Heart right ventricle (tissue), 16 donors: ENCODE results near the gene TPD52L3. TPM values are rescaled to one million over a fixed set of nuclear protein-coding genes. Genes with fewer than 3 reads are reported as not detected.

Experiments
- ATAC-seq, 8 donors: fragments of 200-7000 bp; cut with Tn5 transposase; one replicate each; pipeline ENCODE4 v1.9.1; 2020; ENCODE audit warnings: mild to moderate bottlenecking in 8 of 8, moderate library complexity in 8 of 8, moderate number of reproducible peaks in 1 of 8
- DNase-seq, 2 donors: peaks; one replicate each; pipeline ENCODE4 v3.0.0-alpha.2; 2020
- H3K27ac ChIP-seq, 10 donors: fragments of 200-600 bp; sonication (generic) in 2 of 10; one replicate each; pipeline versions ENCODE4 v1.5.0 to v1.8.0; 2020 to 2022; ENCODE audit warnings: mild to moderate bottlenecking in 3 of 10
- H3K27me3 ChIP-seq, 7 donors: fragments of 200-600 bp; one replicate each; pipeline ENCODE4 v1.8.0; 2021 to 2022; ENCODE audit warnings: mild to moderate bottlenecking in 2 of 7
- H3K36me3 ChIP-seq, 9 donors: fragments of 200-600 bp; sonication (generic) in 1 of 9; one replicate each; pipeline versions ENCODE4 v1.5.0 to v1.8.0; 2020 to 2022; ENCODE audit warnings: mild to moderate bottlenecking in 2 of 9
- H3K4me1 ChIP-seq, 9 donors: fragments of 200-600 bp; sonication (generic) in 1 of 9; one replicate each; pipeline versions ENCODE4 v1.5.0 to v1.8.0; 2020 to 2022; ENCODE audit warnings: mild to moderate bottlenecking in 4 of 9
- H3K4me3 ChIP-seq, 10 donors: fragments of 200-600 bp; sonication (generic) in 2 of 10; one replicate each; pipeline versions ENCODE4 v1.5.0 to v1.8.0; 2020 to 2022; ENCODE audit warnings: mild to moderate bottlenecking in 7 of 10, moderate library complexity in 2 of 10
- H3K9me3 ChIP-seq, 11 donors: fragments of 200-600 bp in 10 of 11; sonication (generic) in 2 of 11; one replicate each; pipeline versions ENCODE4 v1.5.0 to v1.8.0; 2013 to 2022; ENCODE audit warnings: mild to moderate bottlenecking in 2 of 11, control low read depth in 1 of 11, moderate library complexity in 1 of 11
- CTCF ChIP-seq, 9 donors: fragments of 200-600 bp; sonication (generic) in 2 of 9; IDR thresholded peaks; one replicate each; pipeline versions ENCODE4 v1.5.0 to v1.8.0; 2021 to 2022; ENCODE audit warnings: antibody characterized with exemption in 9 of 9, mild to moderate bottlenecking in 5 of 9, moderate library complexity in 1 of 9
- WGBS, 2 donors: extraction: QIAGEN DNeasy Blood & Tissue Kit; methylation state at CpG; one replicate each; pipeline ENCODE4 v1.1.7; 2013; ENCODE audit warnings: inconsistent platforms in 1 of 2; 5-methylcytosine and 5-hydroxymethylcytosine counted together
- intact Hi-C, 10 donors: fragments of 100-400 bp; cut with DNase I; formaldehyde crosslinking; loops; one replicate each; pipeline versions ENCODE4 v1.11.1 to v1.14.2; 2022
- polyA plus RNA-seq, 2 donors: library from polyadenylated mRNA; stranded (reverse); fragments of 200-250 nt; gene quantifications; one replicate each; pipeline ENCODE4 v1.2.3, GENCODE V29; 2013
- total RNA-seq, 10 donors: library from RNA; stranded (reverse); fragmentation: NEBNext Ultra II Directional in 3 of 10; extraction: Animal tissue kit (Norgen Biotek cat#: 25700) in 3 of 10; gene quantifications; one replicate each; pipeline versions ENCODE4 v1.2.1 to v1.2.4, GENCODE V29; 2021 to 2023
- donor health status: Arrhythmogenic right ventricular cardiomyopathy.
- donor health status: ischemic (EF 13 %, LVEDD 7.1; RV severe dilation, severe dysfunction).
- donor health status: healthy with polysubstance abuse.
- donor health status: DM: no; HTN: yes; CAD: no.
- donor health status: DM: no; HTN: no; CAD: no.
- donor health status: ischemic (EF 25% LVEDD 6.9; RV normal size, moderate dysfunction).
- donor health status: ischemic (EF 25% LVEDD 5.7; RV mildly dilated, moderate dysfunction).
- donor health status: healthy.
- donor health status: DM: yes; HTN: yes; CAD: no.
- donor health status: Ischemic cardiomyopathy.
- donor health status: ischemic (EF 35%, LVEDD 5.7; RV mildly dilated, moderate dysfunction).
- donor health status: nonischemic (EF 11% LVEDD 7.7; RV severe dilation, severe dysfunction).
- donor health status: DM: yes; HTN: yes; CAD: no.
- donor health status: PGD.
- donor health status: ischemic (EF 29% LVEDD 5.4; RV normal size, mild dysfunction).
- donor health status: nonischemic (EF 23%, LVEDD 6.1; RV moderate dilation, normal function).

Gene TPD52L3
- total and polyA plus RNA-seq, 12 donors, result not detected

GRCh38 chr9:6305954-6306563 lies 22.1 kb upstream of the TPD52L3 start:
- H3K4me1 ChIP-seq, result no peaks in the 10 kb centered on the region
- H3K9me3 ChIP-seq, result no peaks in the 10 kb centered on the region
- H3K27me3 ChIP-seq, result peaks cover 0 to 13% (median 2%) of the 10 kb centered on the region in 7 donors
- WGBS, 2 donors, result 90 to 93% methylated on average over 2 of the region's 2 CpGs
- no peak overlapping the region for H3K27ac ChIP-seq
- peak in 6 of 8 donors; percentile 48 to 79 (median 71) for ATAC-seq
- peak; percentile 28 to 81 (median 70) for TF ChIP-seq CTCF (IDR thresholded peaks at IDR 0.05)
- no peak for DNase-seq
- H3K36me3 ChIP-seq, result no peaks in the 10 kb centered on the region
- no peak overlapping the region for H3K4me3 ChIP-seq
- intact Hi-C loops, result loop anchor here (1.0 to 10.0 kb wide), 11 partner anchors 109 to 421 kb away; no protein-coding TSS in a partner anchor

GRCh38 chr9:6307551-6308096 lies 20.6 kb upstream of the TPD52L3 start:
- DNase-seq (no peak), ATAC-seq (no peak)
- Histone ChIP-seq H3K9me3 (no peaks in the 10 kb centered on the region), H3K27me3 (peaks cover 0 to 21% (median 5%) of the 10 kb centered on the region in 7 donors), H3K4me3 (no peak overlapping the region), H3K36me3 (no peaks in the 10 kb centered on the region), H3K4me1 (no peaks in the 10 kb centered on the region), H3K27ac (no peak overlapping the region)
- intact Hi-C loops, result loop anchor here in 9 of 10 donors (2.0 to 10.0 kb wide), 9 partner anchors 110 to 423 kb away; no protein-coding TSS in a partner anchor
- no peak for TF ChIP-seq CTCF (IDR thresholded peaks at IDR 0.05)
- WGBS, 2 donors, result 77 to 91% methylated on average over 1 of the region's 1 CpG

DNA sequence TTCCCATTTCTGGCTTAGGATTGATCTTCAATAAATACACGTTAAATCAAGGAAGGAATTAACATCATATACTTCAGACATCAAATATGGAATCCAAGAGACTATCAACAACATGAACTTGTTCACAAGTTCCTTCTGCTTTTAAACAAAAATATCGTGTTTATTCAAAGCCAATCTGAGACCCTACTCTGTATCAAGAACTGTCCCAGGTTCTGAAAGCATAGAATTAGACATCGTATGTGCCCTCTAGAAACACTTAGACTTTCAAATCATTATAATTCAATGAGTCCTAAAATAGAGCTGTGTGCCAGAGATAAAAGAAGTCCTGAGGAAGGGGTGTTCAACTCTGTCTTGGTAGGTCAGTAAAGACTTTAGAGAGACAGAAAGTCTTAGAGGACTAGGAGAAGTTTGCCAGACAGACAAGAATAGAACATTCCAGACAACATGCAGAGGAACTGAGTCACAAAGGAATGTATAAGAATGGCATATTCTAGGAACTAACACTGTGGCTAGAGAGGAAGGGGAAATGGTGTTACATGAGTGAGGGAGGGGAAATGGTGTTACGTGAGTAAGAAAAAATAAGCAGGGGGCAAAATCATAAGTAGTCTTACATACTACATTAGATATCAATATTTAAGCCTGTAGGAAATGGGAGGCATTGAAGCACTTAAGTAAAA lies 2.9 kb downstream of the TPD52L3 start:
- TF ChIP-seq CTCF (IDR thresholded peaks at IDR 0.05), result no peak
- no peak overlapping the region for H3K27ac ChIP-seq
- no peaks in the 10 kb centered on the region for H3K4me1 ChIP-seq
- ATAC-seq (no peak), DNase-seq (no peak)
- H3K36me3 ChIP-seq, result no peaks in the 10 kb centered on the region
- WGBS, 2 donors, result 76 to 80% methylated on average over 4 of the region's 4 CpGs
- H3K27me3 ChIP-seq, result peaks cover 0 to 2% (median 0%) of the 10 kb centered on the region in 7 donors
- peaks cover 0 to 27% (median 6%) of the 10 kb centered on the region in 11 donors for H3K9me3 ChIP-seq
- H3K4me3 ChIP-seq, result no peak overlapping the region
- intact Hi-C loops, result no loop called here

DNA sequence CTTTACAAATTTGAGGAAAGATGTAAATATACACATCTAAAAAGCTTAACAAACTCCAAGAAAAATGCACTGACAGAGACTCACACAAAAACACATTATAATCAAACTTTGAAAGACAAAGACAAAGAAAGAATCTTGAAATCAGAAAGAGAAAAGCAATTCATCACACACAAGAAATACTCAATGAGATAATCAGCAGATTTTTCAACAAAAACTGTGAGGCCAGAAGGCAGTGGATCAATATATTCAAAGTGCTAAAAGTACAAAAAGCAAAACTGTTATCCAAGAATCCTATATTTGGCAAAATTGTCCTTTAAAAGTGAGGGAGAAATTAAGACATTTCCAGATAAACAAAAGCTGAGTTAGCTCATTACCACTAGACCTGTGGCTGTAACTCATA lies 6.1 kb downstream of the TPD52L3 start:
- no peak overlapping the region for H3K27ac ChIP-seq
- H3K4me1 ChIP-seq, result no peaks in the 10 kb centered on the region
- H3K9me3 ChIP-seq, result peaks cover 0 to 38% (median 6%) of the 10 kb centered on the region in 11 donors
- H3K36me3 ChIP-seq, result no peaks in the 10 kb centered on the region
- peaks cover 0 to 3% (median 0%) of the 10 kb centered on the region in 7 donors for H3K27me3 ChIP-seq
- no peak for TF ChIP-seq CTCF (IDR thresholded peaks at IDR 0.05)
- intact Hi-C loops, result no loop called here
- no peak for ATAC-seq
- H3K4me3 ChIP-seq, result no peak overlapping the region
- no peak for DNase-seq
